Tibial nerve (tissue), 4 donors: ENCODE results near the gene NFIL3.

Experiments
- CTCF ChIP-seq, 5 experiments: fragments of 200-600 bp in 3 of 5; fragments of 450-650 bp in 2 of 5; sonication (generic) in 3 of 5; IDR thresholded peaks; one replicate each; pipeline ENCODE4 v1.5.1; 2016 to 2019; ENCODE audit warnings: antibody characterized with exemption in 5 of 5, mild to moderate bottlenecking in 3 of 5, moderate library complexity in 2 of 5
- EP300 ChIP-seq, 2 donors: sonication (generic); formaldehyde crosslinking; IDR thresholded peaks; one replicate each; pipeline ENCODE4 v1.6.1; 2017; ENCODE audit warnings: antibody characterized with exemption in 2 of 2, mild to moderate bottlenecking in 1 of 2

GRCh38 chr9:91436841-91437240 is 13.2 kb upstream of the NFIL3 start:
- TF ChIP-seq EP300 (IDR thresholded peaks at IDR 0.05): no peak
- TF ChIP-seq CTCF (IDR thresholded peaks at IDR 0.05): no peak
